A549 (cell line): ENCODE data around the gene MOV10.

Experiments
- CHD4 ChIP-seq: fragments of 200-600 bp; sonication (generic); IDR thresholded peaks from 2 replicates; pipeline ENCODE4 v1.6.1; 2016; ENCODE audit warnings: antibody characterized with exemption, mild to moderate bottlenecking, borderline replicate concordance
- CTCF ChIP-seq: fragments of >200 bp; sonication (Bioruptor Twin); formaldehyde crosslinking; IDR thresholded peaks from 3 replicates; pipeline ENCODE4 v1.5.1; 2016
- HEYL ChIP-seq: fragments of 250-450 bp; sonication (Bioruptor Pico); IDR thresholded peaks from 2 replicates; pipeline ENCODE4 v1.8.0; 2021; ENCODE audit warnings: mild to moderate bottlenecking, moderate library complexity
- KDM5A ChIP-seq: fragments of 200-600 bp; sonication (generic); IDR thresholded peaks from 2 replicates; pipeline ENCODE4 v1.6.1; 2016; ENCODE audit warnings: antibody characterized with exemption, mild to moderate bottlenecking
- POLR2A ChIP-seq: IDR thresholded peaks from 2 replicates; pipeline ENCODE4 v1.6.1; 2012; ENCODE audit warnings: mild to moderate bottlenecking, low read length
- POLR2AphosphoS2 ChIP-seq: conservative IDR thresholded peaks from 2 replicates; pipeline ENCODE4 v1.6.1; 2012; ENCODE audit warnings: low read length, improper control_type of control experiment, inconsistent platforms
- TF ChIP-seq, protein P1 (sequence below): fragments of 250-450 bp; sonication (Bioruptor Pico); IDR thresholded peaks from 2 replicates; pipeline ENCODE4 v1.5.0; 2021; ENCODE audit warnings: mild to moderate bottlenecking, moderate library complexity, borderline replicate concordance

DNA sequence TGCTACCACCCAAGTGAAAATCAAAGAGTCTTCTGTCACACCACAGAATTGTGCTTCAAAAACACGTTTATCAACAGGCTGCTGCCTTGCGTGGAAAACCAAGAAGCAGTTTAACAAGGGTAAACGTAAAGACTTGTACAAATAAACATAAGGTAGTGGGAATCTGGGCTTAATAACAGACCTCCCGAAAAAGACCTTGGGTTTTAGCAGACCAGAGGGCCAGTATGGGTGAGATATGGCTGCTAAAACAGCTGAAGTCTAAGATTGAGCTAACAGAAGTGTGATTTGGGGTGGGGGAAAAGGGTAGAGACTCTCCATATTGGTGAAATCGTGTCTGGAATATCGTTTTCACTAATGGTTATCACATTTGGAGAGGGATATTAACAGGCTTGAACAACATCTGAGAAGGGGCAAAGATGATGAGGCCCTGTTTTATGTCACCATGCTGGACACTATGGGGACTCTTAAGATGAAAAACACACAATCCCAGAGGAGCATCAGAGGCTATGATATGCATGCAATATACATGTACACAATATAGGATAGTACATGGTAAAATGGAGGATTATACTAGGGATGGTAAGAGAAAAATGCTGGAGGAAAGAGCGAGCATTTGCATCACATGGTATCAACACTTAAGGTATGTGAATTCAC is 1.4 kb downstream of the MOV10 start:
- TF ChIP-seq CHD4, result no peak
- TF ChIP-seq POLR2A, result no peak
- TF ChIP-seq HEYL (CRISPR knock-in tag), result no peak
- no peak for TF ChIP-seq KDM5A
- TF ChIP-seq, protein P1, sequence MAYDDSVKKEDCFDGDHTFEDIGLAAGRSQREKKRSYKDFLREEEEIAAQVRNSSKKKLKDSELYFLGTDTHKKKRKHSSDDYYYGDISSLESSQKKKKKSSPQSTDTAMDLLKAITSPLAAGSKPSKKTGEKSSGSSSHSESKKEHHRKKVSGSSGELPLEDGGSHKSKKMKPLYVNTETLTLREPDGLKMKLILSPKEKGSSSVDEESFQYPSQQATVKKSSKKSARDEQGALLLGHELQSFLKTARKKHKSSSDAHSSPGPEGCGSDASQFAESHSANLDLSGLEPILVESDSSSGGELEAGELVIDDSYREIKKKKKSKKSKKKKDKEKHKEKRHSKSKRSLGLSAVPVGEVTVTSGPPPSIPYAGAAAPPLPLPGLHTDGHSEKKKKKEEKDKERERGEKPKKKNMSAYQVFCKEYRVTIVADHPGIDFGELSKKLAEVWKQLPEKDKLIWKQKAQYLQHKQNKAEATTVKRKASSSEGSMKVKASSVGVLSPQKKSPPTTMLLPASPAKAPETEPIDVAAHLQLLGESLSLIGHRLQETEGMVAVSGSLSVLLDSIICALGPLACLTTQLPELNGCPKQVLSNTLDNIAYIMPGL (CRISPR knock-in tag), result no peak
- no peak for TF ChIP-seq POLR2AphosphoS2
- TF ChIP-seq CTCF, result no peak
